HepG2 (cell line): ENCODE results near the gene MBTPS2. TPM values are rescaled to one million over a fixed set of nuclear protein-coding genes. Genes with fewer than 3 reads are reported as not detected.

ENCODE experiments used
- ESRRA ChIP-seq: sonication (generic); formaldehyde crosslinking; IDR thresholded peaks from 2 replicates; pipeline ENCODE4 v1.5.1; 2020; ENCODE audit warnings: mild to moderate bottlenecking, low read depth, missing genetic modification reagents
- JDP2 ChIP-seq: sonication (generic); formaldehyde crosslinking; IDR thresholded peaks from 2 replicates; pipeline ENCODE4 v1.8.1; 2022; ENCODE audit warnings: missing genetic modification reagents, borderline replicate concordance
- MXD4 ChIP-seq: IDR thresholded peaks from 2 replicates; pipeline ENCODE4 v1.6.1; 2016; ENCODE audit warnings: mild to moderate bottlenecking, missing biosample characterization, missing genetic modification reagents
- NFE2L1 ChIP-seq: sonication (generic); formaldehyde crosslinking; IDR thresholded peaks from 2 replicates; pipeline ENCODE4 v1.4.0; 2020; ENCODE audit warnings: missing genetic modification reagents, mild to moderate bottlenecking, borderline replicate concordance
- PCBP1 ChIP-seq: fragments of 200-400 bp; formaldehyde crosslinking; IDR thresholded peaks from 2 replicates; pipeline ENCODE4 v1.6.1; 2017; ENCODE audit warnings: mild to moderate bottlenecking, low read depth, low read length, borderline replicate concordance
- RFX1 ChIP-seq: fragments of 450-650 bp; IDR thresholded peaks from 2 replicates; pipeline ENCODE4 v1.6.1; 2017
- ZC3H13 ChIP-seq: sonication (generic); formaldehyde crosslinking; IDR thresholded peaks from 2 replicates; pipeline ENCODE4 v1.8.1; 2023; ENCODE audit warnings: mild to moderate bottlenecking, missing genetic modification reagents, moderate library complexity
- ZKSCAN8 ChIP-seq: IDR thresholded peaks from 2 replicates; pipeline ENCODE4 v1.6.1; 2016; ENCODE audit warnings: borderline replicate concordance, missing genetic modification reagents, missing compliant biosample characterization
- ZNF317 ChIP-seq: sonication (generic); formaldehyde crosslinking; IDR thresholded peaks from 2 replicates; pipeline ENCODE4 v1.5.0; 2020; ENCODE audit warnings: mild to moderate bottlenecking, missing genetic modification reagents
- ZNF552 ChIP-seq: sonication (generic); formaldehyde crosslinking; IDR thresholded peaks from 2 replicates; pipeline ENCODE4 v1.9.0; 2022; ENCODE audit warnings: missing genetic modification reagents, mild to moderate bottlenecking, borderline replicate concordance
- ZNF766 ChIP-seq: sonication (generic); formaldehyde crosslinking; IDR thresholded peaks from 2 replicates; pipeline ENCODE4 v1.5.0; 2020; ENCODE audit warnings: missing genetic modification reagents, borderline replicate concordance
- ZXDC ChIP-seq: sonication (generic); formaldehyde crosslinking; IDR thresholded peaks from 2 replicates; pipeline ENCODE4 v1.5.0; 2020; ENCODE audit warnings: mild to moderate bottlenecking, missing genetic modification reagents
- polyA plus RNA-seq, 8 experiments: library from polyadenylated mRNA; depleted of rRNA in 3 of 8; stranded (reverse) in 7 of 8; unstranded in 1 of 8; fragments of >200 nt; fragmentation: Illumina TruSeq in 4 of 8; extraction: Trizol in 4 of 8; gene quantifications; 2 replicates each; pipeline versions ENCODE4 v1.2.1 to v1.2.3, GENCODE V29; 2011 to 2016; ENCODE audit warnings: low read depth in 4 of 8, missing spikeins in 1 of 8, mixed read lengths in 1 of 8; ENCODE audit not compliant: insufficient read depth in 1 of 8
- total RNA-seq, 5 experiments: library from RNA; depleted of rRNA; stranded (reverse); fragments of >200 nt; fragmentation: Illumina TruSeq; extraction: Trizol; gene quantifications; 2 replicates each; pipeline ENCODE4 v1.2.3, GENCODE V29; 2016; ENCODE audit warnings: low read depth in 1 of 5
- TF ChIP-seq, protein P1 (sequence below): sonication (generic); formaldehyde crosslinking; IDR thresholded peaks from 2 replicates; pipeline ENCODE4 v1.5.0; 2020; ENCODE audit warnings: missing genetic modification reagents, mild to moderate bottlenecking, borderline replicate concordance
- TF ChIP-seq, protein P2 (sequence below): sonication (generic); formaldehyde crosslinking; IDR thresholded peaks from 2 replicates; pipeline ENCODE4 v1.5.0; 2020; ENCODE audit warnings: mild to moderate bottlenecking, missing genetic modification reagents, borderline replicate concordance
- TF ChIP-seq, protein P3 (sequence below), 2 experiments: fragments of 450-650 bp in 1 of 2; sonication (generic) in 1 of 2; formaldehyde crosslinking in 1 of 2; IDR thresholded peaks; 2 replicates each; pipeline versions ENCODE4 v1.6.1 to v1.8.0; 2016 to 2022; ENCODE audit warnings: antibody characterized with exemption in 1 of 2, mild to moderate bottlenecking in 1 of 2, missing genetic modification reagents in 1 of 2

Gene MBTPS2
- total and polyA plus RNA-seq, 2 of the 13 experiments (the other 11 are each of a cell fraction or from before 2014, with no cell fraction given): 5.7 to 14.4 TPM

DNA sequence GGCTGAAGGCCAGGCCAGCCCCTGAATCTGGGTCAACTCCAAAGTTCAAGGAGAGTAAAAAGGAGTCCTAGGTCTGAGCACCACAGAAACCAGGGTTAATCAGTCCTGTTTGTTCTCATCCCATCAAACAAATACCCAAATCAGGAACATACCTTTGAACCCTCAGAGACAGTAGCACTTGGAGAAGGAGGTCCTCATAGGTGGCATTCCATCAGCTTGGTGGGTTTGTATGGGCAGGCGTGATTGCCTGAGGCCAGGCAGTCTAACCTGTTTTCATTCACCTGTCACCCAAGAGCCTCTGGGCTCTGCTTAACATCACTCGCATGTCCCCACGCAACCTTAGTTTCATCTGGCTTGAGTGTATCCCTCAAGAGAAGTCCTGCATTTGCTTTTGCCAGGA is 17.5 kb upstream of the MBTPS2 start (continued):
- no peak for TF ChIP-seq ZXDC (CRISPR knock-in tag)
- no peak for TF ChIP-seq PCBP1
- TF ChIP-seq RFX1: no peak
- TF ChIP-seq ZC3H13: no peak
- TF ChIP-seq, protein P1, sequence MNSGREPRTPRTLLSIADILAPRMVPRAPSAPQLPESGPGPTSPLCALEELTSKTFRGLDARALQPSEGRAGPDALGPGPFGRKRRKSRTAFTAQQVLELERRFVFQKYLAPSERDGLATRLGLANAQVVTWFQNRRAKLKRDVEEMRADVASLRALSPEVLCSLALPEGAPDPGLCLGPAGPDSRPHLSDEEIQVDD (CRISPR knock-in tag): no peak
- no peak for TF ChIP-seq NFE2L1
- TF ChIP-seq, protein P2, sequence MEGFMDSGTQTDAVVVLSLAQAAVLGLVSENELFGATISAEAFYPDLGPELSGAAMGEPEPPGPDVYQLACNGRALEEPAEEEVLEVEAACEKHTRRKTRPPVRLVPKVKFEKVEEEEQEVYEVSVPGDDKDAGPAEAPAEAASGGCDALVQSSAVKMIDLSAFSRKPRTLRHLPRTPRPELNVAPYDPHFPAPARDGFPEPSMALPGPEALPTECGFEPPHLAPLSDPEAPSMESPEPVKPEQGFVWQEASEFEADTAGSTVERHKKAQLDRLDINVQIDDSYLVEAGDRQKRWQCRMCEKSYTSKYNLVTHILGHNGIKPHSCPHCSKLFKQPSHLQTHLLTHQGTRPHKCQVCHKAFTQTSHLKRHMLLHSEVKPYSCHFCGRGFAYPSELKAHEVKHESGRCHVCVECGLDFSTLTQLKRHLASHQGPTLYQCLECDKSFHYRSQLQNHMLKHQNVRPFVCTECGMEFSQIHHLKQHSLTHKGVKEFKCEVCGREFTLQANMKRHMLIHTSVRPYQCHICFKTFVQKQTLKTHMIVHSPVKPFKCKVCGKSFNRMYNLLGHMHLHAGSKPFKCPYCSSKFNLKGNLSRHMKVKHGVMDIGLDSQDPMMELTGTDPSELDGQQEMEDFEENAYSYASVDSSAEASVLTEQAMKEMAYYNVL (CRISPR knock-in tag): no peak
- no peak for TF ChIP-seq ZNF766 (CRISPR knock-in tag)
- no peak for TF ChIP-seq ZNF552
- TF ChIP-seq, protein P3, sequence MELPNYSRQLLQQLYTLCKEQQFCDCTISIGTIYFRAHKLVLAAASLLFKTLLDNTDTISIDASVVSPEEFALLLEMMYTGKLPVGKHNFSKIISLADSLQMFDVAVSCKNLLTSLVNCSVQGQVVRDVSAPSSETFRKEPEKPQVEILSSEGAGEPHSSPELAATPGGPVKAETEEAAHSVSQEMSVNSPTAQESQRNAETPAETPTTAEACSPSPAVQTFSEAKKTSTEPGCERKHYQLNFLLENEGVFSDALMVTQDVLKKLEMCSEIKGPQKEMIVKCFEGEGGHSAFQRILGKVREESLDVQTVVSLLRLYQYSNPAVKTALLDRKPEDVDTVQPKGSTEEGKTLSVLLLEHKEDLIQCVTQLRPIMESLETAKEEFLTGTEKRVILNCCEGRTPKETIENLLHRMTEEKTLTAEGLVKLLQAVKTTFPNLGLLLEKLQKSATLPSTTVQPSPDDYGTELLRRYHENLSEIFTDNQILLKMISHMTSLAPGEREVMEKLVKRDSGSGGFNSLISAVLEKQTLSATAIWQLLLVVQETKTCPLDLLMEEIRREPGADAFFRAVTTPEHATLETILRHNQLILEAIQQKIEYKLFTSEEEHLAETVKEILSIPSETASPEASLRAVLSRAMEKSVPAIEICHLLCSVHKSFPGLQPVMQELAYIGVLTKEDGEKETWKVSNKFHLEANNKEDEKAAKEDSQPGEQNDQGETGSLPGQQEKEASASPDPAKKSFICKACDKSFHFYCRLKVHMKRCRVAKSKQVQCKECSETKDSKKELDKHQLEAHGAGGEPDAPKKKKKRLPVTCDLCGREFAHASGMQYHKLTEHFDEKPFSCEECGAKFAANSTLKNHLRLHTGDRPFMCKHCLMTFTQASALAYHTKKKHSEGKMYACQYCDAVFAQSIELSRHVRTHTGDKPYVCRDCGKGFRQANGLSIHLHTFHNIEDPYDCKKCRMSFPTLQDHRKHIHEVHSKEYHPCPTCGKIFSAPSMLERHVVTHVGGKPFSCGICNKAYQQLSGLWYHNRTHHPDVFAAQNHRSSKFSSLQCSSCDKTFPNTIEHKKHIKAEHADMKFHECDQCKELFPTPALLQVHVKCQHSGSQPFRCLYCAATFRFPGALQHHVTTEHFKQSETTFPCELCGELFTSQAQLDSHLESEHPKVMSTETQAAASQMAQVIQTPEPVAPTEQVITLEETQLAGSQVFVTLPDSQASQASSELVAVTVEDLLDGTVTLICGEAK (IDR thresholded peaks at IDR 0.05): no peak
- TF ChIP-seq, protein P3 (CRISPR knock-in tag; IDR thresholded peaks at IDR 0.05): no peak
- no peak for TF ChIP-seq ZNF317 (CRISPR knock-in tag)
- TF ChIP-seq ESRRA (CRISPR knock-in tag): 0 out of 2 replicates have a peak, but pooled peaks have one; percentile 9
- no peak for TF ChIP-seq ZKSCAN8 (CRISPR knock-in tag)
- TF ChIP-seq JDP2: no peak
- TF ChIP-seq MXD4 (CRISPR knock-in tag): no peak
